GM12891 (cell line): ENCODE data around the gene KRT77.
A peak's percentile ranks its signal among the peaks of the same experiment; 100 is the strongest.

Experiments used
- DNase-seq: peaks from one replicate; pipeline ENCODE4 v3.0.0; 2011; ENCODE audit warnings: low spot score; ENCODE audit not compliant: insufficient read length
- FAIRE-seq: peaks from 2 replicates; lab custom pipeline; 2011; peaks lifted over from hg19 to GRCh38; lab: Jason Lieb, UNC
- PAX5 ChIP-seq: IDR thresholded peaks from 2 replicates; pipeline ENCODE4 v1.6.1; 2011; ENCODE audit warnings: low read length, moderate library complexity, mild to moderate bottlenecking; ENCODE audit not compliant: insufficient read depth, severe bottlenecking
- POLR2A ChIP-seq: IDR thresholded peaks from 2 replicates; pipeline ENCODE4 v1.6.1; 2011; ENCODE audit warnings: low read depth, low read length, control low read depth
- POLR2AphosphoS5 ChIP-seq: IDR thresholded peaks from 2 replicates; pipeline ENCODE4 v1.6.1; 2011; ENCODE audit warnings: low read depth, low read length, control low read depth
- POU2F2 ChIP-seq: IDR thresholded peaks from 2 replicates; pipeline ENCODE4 v1.6.1; 2011; ENCODE audit warnings: low read depth, mild to moderate bottlenecking, control low read depth, low read length, moderate library complexity
- SPI1 ChIP-seq: IDR thresholded peaks from 2 replicates; pipeline ENCODE4 v1.6.1; 2011; ENCODE audit warnings: low read depth, low read length, control low read depth
- TAF1 ChIP-seq: IDR thresholded peaks from 2 replicates; pipeline ENCODE4 v1.6.1; 2011; ENCODE audit warnings: low read depth, low read length, control low read depth

KRT77 gene

DNA sequence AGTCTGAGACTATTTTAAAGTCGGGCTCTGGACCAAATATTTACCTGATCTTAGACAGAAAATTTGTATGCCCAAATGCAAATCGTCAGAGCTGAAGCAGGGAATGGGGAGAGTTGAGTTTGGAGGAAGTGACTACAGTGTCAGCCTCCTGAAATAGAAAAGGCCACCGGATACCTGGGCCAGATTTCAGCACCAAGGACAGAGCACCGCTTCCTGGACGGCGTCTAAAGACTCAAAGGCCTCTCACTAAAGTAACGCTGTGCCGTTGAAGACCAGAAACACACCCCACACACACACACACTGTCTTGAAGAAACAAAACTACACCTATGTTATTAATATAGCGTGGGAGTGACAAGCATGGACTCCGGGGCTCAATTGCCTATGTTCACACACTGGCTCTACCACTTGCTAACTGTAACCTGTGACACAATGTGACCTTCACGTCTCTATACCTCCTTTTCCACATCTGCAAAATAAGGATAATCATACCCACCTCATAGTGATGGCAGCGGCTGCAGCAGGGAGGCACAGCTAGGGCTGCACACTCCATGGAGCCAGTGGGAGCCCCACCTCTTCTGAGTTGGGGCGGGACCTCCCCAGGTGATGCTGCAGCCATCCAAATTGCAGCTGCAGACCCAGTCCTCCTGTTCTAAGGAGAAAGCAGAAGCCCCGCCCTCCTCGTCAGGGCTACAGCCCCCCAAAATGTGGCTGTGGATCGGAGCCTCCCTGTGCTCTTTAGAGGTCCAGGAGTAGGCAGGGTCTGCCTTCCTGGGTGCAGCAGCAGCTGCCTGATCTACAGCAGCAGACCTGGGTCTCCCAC, 38.3 kb upstream of the KRT77 start:
- TF ChIP-seq POLR2AphosphoS5 (no peak), POU2F2 (no peak), POLR2A (no peak), TAF1 (no peak), PAX5 (no peak), SPI1 (no peak)
- DNase-seq (peak; percentile 39), FAIRE-seq (peak; percentile 13)

DNA sequence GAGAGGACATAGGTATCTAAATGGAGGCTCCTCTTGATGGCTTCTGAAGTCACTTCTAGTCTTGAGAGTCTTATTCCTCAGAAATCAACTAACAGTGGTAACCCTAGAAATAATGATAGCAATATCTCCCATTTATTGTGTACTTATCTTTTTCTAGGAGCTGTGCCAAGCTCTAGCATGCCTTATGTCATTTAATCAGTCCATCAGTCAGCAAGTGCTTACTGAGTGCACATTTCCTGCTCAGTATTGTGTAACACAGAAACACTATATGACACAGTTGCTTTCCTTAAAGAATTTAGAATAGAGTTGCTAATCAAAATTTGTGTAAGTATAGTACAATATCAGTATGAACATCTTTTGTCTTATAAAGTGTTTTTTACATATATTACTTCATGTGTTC, 37.3 kb upstream of the KRT77 start:
- TF ChIP-seq POLR2A (no peak), SPI1 (no peak), PAX5 (no peak), POU2F2 (no peak), POLR2AphosphoS5 (no peak), TAF1 (no peak)
- DNase-seq = no peak
- FAIRE-seq = no peak

DNA sequence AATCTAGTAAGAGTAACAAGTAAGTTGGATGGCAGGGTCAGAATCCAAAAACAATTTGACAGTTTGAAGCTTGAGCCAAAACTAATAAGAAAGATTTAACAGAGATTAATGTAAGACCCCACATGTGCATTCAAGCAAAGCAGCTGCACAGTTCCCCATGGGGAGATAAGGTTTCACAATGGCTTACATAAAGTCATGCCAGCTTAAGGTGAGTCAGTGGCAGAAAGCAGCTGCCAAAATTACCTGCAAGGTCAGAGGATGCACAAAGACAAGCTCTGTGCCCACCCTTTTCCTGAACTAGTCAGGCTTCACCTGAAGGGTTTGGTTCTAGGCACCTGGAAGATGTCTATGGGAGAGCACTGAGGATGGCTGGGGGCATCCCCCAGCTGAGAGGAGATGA, 36.6 kb upstream of the KRT77 start:
- DNase-seq = no peak
- no peak for FAIRE-seq
- TF ChIP-seq SPI1 (no peak), POLR2AphosphoS5 (no peak), PAX5 (no peak), POLR2A (no peak), TAF1 (no peak), POU2F2 (no peak)

DNA sequence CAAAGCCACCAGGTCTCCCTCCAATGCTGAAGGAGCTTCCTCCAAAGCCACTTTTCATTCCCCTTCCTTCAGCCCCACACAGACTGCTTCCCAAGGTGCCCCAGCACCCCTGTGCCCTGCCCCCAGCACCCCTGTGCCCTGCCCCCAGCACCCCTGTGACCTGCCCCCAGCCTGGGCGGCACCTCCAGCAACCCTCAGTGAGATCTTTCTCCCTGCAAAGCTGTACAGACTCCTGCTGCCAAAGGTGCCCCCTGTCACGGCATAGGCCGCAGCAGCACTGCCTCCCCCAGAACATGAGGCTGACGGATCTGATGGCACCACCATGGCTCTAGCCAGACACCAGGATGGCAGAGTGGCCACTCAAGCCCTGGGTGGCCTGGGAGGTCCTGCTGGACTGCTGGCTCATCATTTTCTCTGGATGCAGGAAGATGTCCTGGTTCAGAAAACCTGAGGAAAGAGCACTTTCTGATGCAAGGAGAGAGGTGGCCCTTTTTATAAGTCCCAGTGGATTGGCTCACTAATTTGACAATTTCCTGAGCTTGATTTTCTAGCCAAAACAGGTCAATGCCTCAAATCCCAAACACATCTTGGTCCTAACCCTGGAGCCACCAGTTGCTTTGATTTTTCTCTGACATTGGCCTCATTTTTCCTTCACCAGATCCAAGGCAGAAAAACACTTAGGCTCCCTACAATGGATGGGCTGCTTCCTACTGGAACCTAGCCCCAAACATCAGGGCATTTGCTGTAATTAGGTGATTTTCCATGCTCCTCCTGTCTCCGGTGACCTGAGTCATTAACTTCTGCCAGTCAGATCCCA, 32.7 kb upstream of the KRT77 start:
- no peak for TF ChIP-seq POLR2AphosphoS5
- TF ChIP-seq POU2F2 = no peak
- TF ChIP-seq TAF1 = no peak
- no peak for TF ChIP-seq PAX5
- TF ChIP-seq POLR2A = no peak
- TF ChIP-seq SPI1 = no peak
- DNase-seq = no peak
- no peak for FAIRE-seq

DNA sequence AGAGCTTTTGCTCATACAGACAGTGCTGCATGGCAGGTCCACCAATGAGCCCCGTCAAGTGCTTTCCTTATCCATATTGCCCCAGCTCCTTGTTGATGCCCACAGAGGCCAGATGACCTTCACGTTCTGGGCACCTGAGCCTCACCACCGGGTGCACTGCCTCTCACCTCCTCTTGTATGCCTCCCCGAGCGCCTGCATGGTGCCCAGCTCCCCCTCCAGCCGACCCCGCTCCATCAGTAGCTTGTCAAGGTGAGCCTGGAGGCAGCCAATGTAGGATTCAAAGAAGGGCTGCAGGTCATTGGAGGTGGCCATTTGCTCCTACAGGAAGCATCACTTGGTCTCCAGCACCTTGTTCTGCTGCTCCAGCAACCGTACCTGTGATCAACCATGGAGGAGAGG, 31.8 kb upstream of the KRT77 start:
- FAIRE-seq (no peak), DNase-seq (no peak)
- TF ChIP-seq POU2F2 (no peak), TAF1 (no peak), PAX5 (no peak), SPI1 (no peak), POLR2AphosphoS5 (no peak), POLR2A (no peak)

DNA sequence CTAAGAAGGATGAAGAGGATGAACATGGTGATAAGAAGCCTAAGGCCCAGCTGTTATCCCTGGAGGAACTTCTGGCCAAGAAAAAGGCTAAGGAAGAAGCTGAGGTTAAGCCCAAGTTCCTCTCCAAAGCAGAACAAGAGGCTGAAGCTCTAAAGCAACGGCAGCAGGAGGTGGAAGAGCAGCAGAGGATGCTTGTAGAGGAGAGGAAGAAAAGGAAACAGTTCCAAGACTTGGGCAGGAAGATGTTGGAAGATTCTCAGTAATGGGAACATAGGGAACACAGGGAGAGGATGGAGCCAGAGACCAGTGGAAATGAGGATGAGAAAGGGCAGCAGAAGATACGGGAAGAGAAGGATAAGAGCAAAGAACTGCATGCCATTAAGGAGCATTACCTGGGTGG, 27.5 kb upstream of the KRT77 start:
- TF ChIP-seq PAX5 (no peak), SPI1 (no peak), TAF1 (no peak), POLR2AphosphoS5 (no peak), POLR2A (no peak), POU2F2 (no peak)
- DNase-seq (no peak), FAIRE-seq (no peak)

DNA sequence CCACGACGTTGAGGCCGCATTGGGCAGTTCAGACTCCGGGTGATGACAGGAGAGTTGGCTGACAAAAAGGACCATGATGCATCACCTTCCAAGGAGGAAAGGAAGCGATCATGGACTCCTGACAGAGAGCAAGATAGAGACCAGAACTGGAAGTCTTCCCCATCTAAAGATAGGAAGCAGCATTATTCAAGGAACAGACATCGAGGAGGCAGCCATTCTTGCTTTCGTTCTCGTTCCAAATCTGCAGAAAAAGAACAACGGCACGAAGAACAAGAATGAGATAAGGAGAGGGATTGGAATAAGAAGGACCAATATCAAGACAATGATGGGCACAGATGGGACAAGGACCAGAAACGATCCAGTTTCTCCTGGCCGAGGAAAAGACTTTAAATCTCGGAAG, 27.1 kb upstream of the KRT77 start:
- no peak for TF ChIP-seq TAF1
- TF ChIP-seq POLR2A = no peak
- TF ChIP-seq PAX5 = no peak
- TF ChIP-seq SPI1 = no peak
- TF ChIP-seq POU2F2 = no peak
- TF ChIP-seq POLR2AphosphoS5 = no peak
- no peak for FAIRE-seq
- DNase-seq = no peak

DNA sequence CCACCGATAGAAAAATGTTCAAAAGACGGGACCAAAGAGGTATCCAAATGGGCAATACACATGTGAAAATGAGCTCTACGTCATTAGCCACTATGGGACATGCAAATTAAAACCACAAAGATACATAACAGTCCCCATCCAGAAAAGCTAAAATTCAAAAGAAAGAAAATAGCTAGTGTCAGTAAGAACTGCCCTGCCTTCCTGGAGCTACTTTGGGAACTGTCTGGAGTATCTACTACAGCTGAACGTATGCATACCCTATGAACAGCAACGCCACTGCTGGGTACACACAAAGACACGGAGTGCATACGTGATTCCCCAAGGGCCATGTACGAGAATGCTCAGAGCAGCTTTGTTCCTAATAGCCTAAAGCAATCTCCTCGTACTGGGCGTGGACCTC, 25.8 kb upstream of the KRT77 start:
- FAIRE-seq (no peak), DNase-seq (no peak)
- TF ChIP-seq TAF1 (no peak), POLR2AphosphoS5 (no peak), POLR2A (no peak), SPI1 (no peak), PAX5 (no peak), POU2F2 (no peak)

DNA sequence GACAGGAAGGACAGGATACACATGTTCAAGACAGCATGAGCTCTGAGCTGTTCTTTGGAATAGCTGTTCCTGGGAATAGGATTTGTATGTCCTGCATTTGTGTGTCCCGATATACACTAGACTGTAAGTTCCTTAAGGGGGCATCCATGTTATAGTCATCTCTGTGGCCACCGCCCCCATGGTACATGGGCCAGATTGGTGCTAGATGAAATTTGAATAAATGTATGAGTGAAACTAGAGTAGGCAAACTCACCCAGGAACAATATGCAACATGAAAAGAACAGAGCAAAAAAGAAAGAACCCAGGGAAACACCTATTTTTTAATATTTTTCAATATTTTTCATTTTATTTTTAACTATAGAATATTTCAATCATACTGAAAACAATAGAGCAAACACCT, 25.1 kb upstream of the KRT77 start:
- DNase-seq = no peak
- no peak for FAIRE-seq
- TF ChIP-seq SPI1 (no peak), POU2F2 (no peak), PAX5 (no peak), POLR2A (no peak), POLR2AphosphoS5 (no peak), TAF1 (no peak)
